Measurements from ENCODE around the gene ABCA6.

- no peak for TF ChIP-seq CTCF (IDR thresholded peaks at IDR 0.05; ENCODE audit: poor library complexity)
- TF ChIP-seq EZH2phosphoT487 (IDR thresholded peaks at IDR 0.05; ENCODE audit: low read depth, severe bottlenecking, unreplicated experiment), result no peak
These were observed 55.1 kb downstream of the ABCA6 start for GRCh38 chr17:69086641-69087040.
